H9 (cell line): ENCODE data around the gene CELSR2. TPM values are rescaled to one million over a fixed set of nuclear protein-coding genes. Genes with fewer than 3 reads are reported as not detected.

Experiments
- DNase-seq: peaks from one replicate; pipeline ENCODE4 v3.0.0-alpha.2; 2017
- H2AFZ ChIP-seq: one replicate; pipeline ENCODE4 v1.6.1; 2013; ENCODE audit warnings: mild to moderate bottlenecking, low read length, control low read depth, moderate library complexity
- H2AK5ac ChIP-seq: 2 replicates; pipeline ENCODE4 v1.6.1; 2013; ENCODE audit warnings: low read length, control low read depth, mixed read lengths; ENCODE audit not compliant: insufficient read length
- H2BK120ac ChIP-seq: one replicate; pipeline ENCODE4 v1.6.1; 2013; ENCODE audit warnings: low read depth, mild to moderate bottlenecking, low read length, control low read depth, inconsistent platforms; ENCODE audit not compliant: poor library complexity, severe bottlenecking
- H2BK12ac ChIP-seq: 2 replicates; pipeline ENCODE4 v1.6.1; 2013; ENCODE audit warnings: low read length, control low read depth, mixed read lengths, low read depth; ENCODE audit not compliant: insufficient read length
- H2BK15ac ChIP-seq: 2 replicates; pipeline ENCODE4 v1.6.1; 2013; ENCODE audit warnings: low read depth, low read length, control low read depth
- H2BK20ac ChIP-seq: one replicate; pipeline ENCODE4 v1.6.1; 2013; ENCODE audit warnings: low read depth, mild to moderate bottlenecking, low read length, control low read depth, inconsistent platforms; ENCODE audit not compliant: poor library complexity, severe bottlenecking
- H2BK5ac ChIP-seq: 2 replicates; pipeline ENCODE4 v1.6.1; 2013; ENCODE audit warnings: low read length, control low read depth, mixed read lengths; ENCODE audit not compliant: insufficient read length
- H3K14ac ChIP-seq: 2 replicates; pipeline ENCODE4 v1.6.1; 2013; ENCODE audit warnings: low read length, control low read depth; ENCODE audit not compliant: insufficient read depth
- H3K18ac ChIP-seq: 2 replicates; pipeline ENCODE4 v1.6.1; 2013; ENCODE audit warnings: low read depth, mild to moderate bottlenecking, mixed read lengths, low read length, control low read depth; ENCODE audit not compliant: insufficient read length
- H3K23ac ChIP-seq: 2 replicates; pipeline ENCODE4 v1.6.1; 2013; ENCODE audit warnings: low read length, control low read depth, mixed read lengths, low read depth; ENCODE audit not compliant: insufficient read length
- H3K23me2 ChIP-seq: 2 replicates; pipeline ENCODE4 v1.6.1; 2013; ENCODE audit warnings: low read depth, mild to moderate bottlenecking, mixed read lengths, low read length, control low read depth; ENCODE audit not compliant: insufficient read length, poor library complexity, severe bottlenecking
- H3K27ac ChIP-seq: 2 replicates; pipeline ENCODE4 v1.5.1; 2013; ENCODE audit warnings: low read length, control low read depth, mixed read lengths, low read depth; ENCODE audit not compliant: insufficient read length
- H3K27me3 ChIP-seq: 2 replicates; pipeline ENCODE4 v1.6.1; 2013; ENCODE audit warnings: low read length, control low read depth, inconsistent platforms; ENCODE audit not compliant: insufficient read depth
- H3K4ac ChIP-seq: 2 replicates; pipeline ENCODE4 v1.6.1; 2013; ENCODE audit warnings: low read depth, mild to moderate bottlenecking, control low read depth, inconsistent platforms, low read length, moderate library complexity
- H3K4me1 ChIP-seq: 2 replicates; pipeline ENCODE4 v1.6.1; 2013; ENCODE audit warnings: low read length, control low read depth, inconsistent platforms; ENCODE audit not compliant: insufficient read depth
- H3K4me2 ChIP-seq: 2 replicates; pipeline ENCODE4 v1.6.1; 2013; ENCODE audit warnings: low read length, control low read depth, mixed read lengths; ENCODE audit not compliant: insufficient read length, insufficient read depth
- H3K56ac ChIP-seq: 2 replicates; pipeline ENCODE4 v1.6.1; 2013; ENCODE audit warnings: low read depth, mild to moderate bottlenecking, mixed read lengths, low read length, control low read depth; ENCODE audit not compliant: insufficient read length
- H3K79me1 ChIP-seq: 2 replicates; pipeline ENCODE4 v1.6.1; 2013; ENCODE audit warnings: low read depth, mild to moderate bottlenecking, moderate library complexity, low read length, control low read depth, inconsistent platforms; ENCODE audit not compliant: insufficient read depth, poor library complexity, severe bottlenecking
- H3K79me2 ChIP-seq: 2 replicates; pipeline ENCODE4 v1.6.1; 2013; ENCODE audit warnings: low read length, control low read depth, inconsistent platforms; ENCODE audit not compliant: insufficient read depth
- H3K9ac ChIP-seq: 2 replicates; pipeline ENCODE4 v1.6.1; 2013; ENCODE audit warnings: low read length, control low read depth, mixed read lengths; ENCODE audit not compliant: insufficient read length; ENCODE audit errors: extremely low read depth
- H3K9me3 ChIP-seq: one replicate; pipeline ENCODE4 v1.6.1; 2013; ENCODE audit warnings: low read depth, low read length, inconsistent platforms; ENCODE audit not compliant: control insufficient read depth
- H3T11ph ChIP-seq: one replicate; pipeline ENCODE4 v1.6.1; 2013; ENCODE audit warnings: mild to moderate bottlenecking, low read length, control low read depth, inconsistent platforms
- H4K20me1 ChIP-seq: one replicate; pipeline ENCODE4 v1.6.1; 2013; ENCODE audit not compliant: control insufficient read depth, insufficient read length, insufficient read depth
- H4K5ac ChIP-seq: 2 replicates; pipeline ENCODE4 v1.6.1; 2013; ENCODE audit warnings: low read depth, mild to moderate bottlenecking, mixed read lengths, low read length, control low read depth; ENCODE audit not compliant: insufficient read length
- H4K8ac ChIP-seq: replicated peaks from 2 replicates; pipeline ENCODE4 v1.6.1; 2013; ENCODE audit warnings: low read length, control low read depth, mixed read lengths, low read depth; ENCODE audit not compliant: insufficient read length
- H4K91ac ChIP-seq: 2 replicates; pipeline ENCODE4 v1.6.1; 2013; ENCODE audit warnings: low read depth, mild to moderate bottlenecking, moderate library complexity, mixed read lengths, low read length, control low read depth; ENCODE audit not compliant: insufficient read length
- H3K27ac Mint-ChIP-seq, 3 experiments: 2 replicates in 2 of 3; 3 replicates in 1 of 3; pipeline ENCODE4 v1.8.0; 2020 to 2021; ENCODE audit warnings: mixed read lengths in 3 of 3, mild to moderate bottlenecking in 1 of 3, moderate library complexity in 1 of 3
- H3K27me3 Mint-ChIP-seq: 2 replicates; pipeline ENCODE4 v1.8.0; 2021; ENCODE audit warnings: low read depth, mild to moderate bottlenecking, moderate library complexity, mixed read lengths
- H3K36me3 Mint-ChIP-seq, 3 experiments: 2 replicates in 2 of 3; 3 replicates in 1 of 3; pipeline ENCODE4 v1.8.0; 2020 to 2021; ENCODE audit warnings: low read depth in 3 of 3, mixed read lengths in 3 of 3; ENCODE audit not compliant: insufficient read depth in 1 of 3
- H3K4me1 Mint-ChIP-seq, 2 experiments: 2 replicates each; pipeline ENCODE4 v1.8.0; 2020; ENCODE audit warnings: mixed read lengths in 2 of 2
- H3K4me3 Mint-ChIP-seq, 2 experiments: 2 replicates in 1 of 2; 3 replicates in 1 of 2; pipeline ENCODE4 v1.8.0; 2020 to 2021; ENCODE audit warnings: mild to moderate bottlenecking in 2 of 2, mixed read lengths in 2 of 2, moderate library complexity in 1 of 2
- H3K9me3 Mint-ChIP-seq, 2 experiments: 2 replicates in 1 of 2; 3 replicates in 1 of 2; pipeline ENCODE4 v1.8.0; 2020; ENCODE audit warnings: mild to moderate bottlenecking in 2 of 2, mixed read lengths in 2 of 2, moderate library complexity in 1 of 2
- CTCF ChIP-seq: fragments of 200-600 bp; sonication (generic); conservative IDR thresholded peaks from 3 replicates; pipeline ENCODE4 v1.8.0; 2021; ENCODE audit warnings: antibody characterized with exemption, mild to moderate bottlenecking
- WGBS: extraction: QIAGEN DNeasy Blood & Tissue Kit; methylation state at CpG from one replicate; pipeline ENCODE4 v1.1.7; 2013; ENCODE audit warnings: missing lambda C conversion rate, low lambda C conversion rate, mixed read lengths; ENCODE audit not compliant: insufficient read length; ENCODE audit errors: extremely low coverage; 5-methylcytosine and 5-hydroxymethylcytosine counted together
- total RNA-seq: library from RNA; stranded (reverse); gene quantifications from 2 replicates; pipeline ENCODE4 v1.2.1, GENCODE V29; 2021

The CELSR2 gene
- total RNA-seq, 1 experiment from 2014 or later: 29.2 TPM

- no peak overlapping the region for H3K18ac ChIP-seq
- no peak overlapping the region for H3K4me2 ChIP-seq
- no peaks in the 10 kb centered on the region for H4K20me1 ChIP-seq
- no peak overlapping the region for H3K14ac ChIP-seq
- no peaks in the 10 kb centered on the region for H3K23me2 ChIP-seq
- H3T11ph ChIP-seq: no peak overlapping the region
- no peaks in the 10 kb centered on the region for H3K79me1 ChIP-seq
- H3K4me1 ChIP-seq: peaks cover 12% of the 10 kb centered on the region; the same call in 1 of the 2 replicates
- Mint-ChIP-seq H3K27ac (no peak overlapping the region), H3K27me3 (peaks cover 26% of the 10 kb centered on the region), H3K4me3 (no peak overlapping the region), H3K4me1 (peaks cover 46 to 50% of the 10 kb centered on the region in 2 experiments), H3K36me3 (peaks cover 0 to 8% (median 6%) of the 10 kb centered on the region in 3 experiments; a peak in 4 of 7 replicates), H3K9me3 (no peaks in the 10 kb centered on the region; a peak in 1 of 5 replicates)
- H2BK12ac ChIP-seq: no peak overlapping the region
- H3K56ac ChIP-seq: no peak overlapping the region
- no peaks in the 10 kb centered on the region for H3K27me3 ChIP-seq
- H3K9me3 ChIP-seq: no peaks in the 10 kb centered on the region
- H3K4ac ChIP-seq: no peak overlapping the region
- DNase-seq: no peak
- no peak overlapping the region for H2BK5ac ChIP-seq
- H3K27ac ChIP-seq: no peak overlapping the region
- H2BK15ac ChIP-seq: no peak overlapping the region
- no CpG with 5 or more reads among the region's 5 CpGs for WGBS
- TF ChIP-seq CTCF: no peak
- H4K8ac ChIP-seq: no peak overlapping the region
- no peak overlapping the region for H2BK120ac ChIP-seq
- H3K79me2 ChIP-seq: no peaks in the 10 kb centered on the region
- no peak overlapping the region for H2AK5ac ChIP-seq
- H4K5ac ChIP-seq: no peak overlapping the region
- H2AFZ ChIP-seq: no peak overlapping the region
- H4K91ac ChIP-seq: no peak overlapping the region
- no peak overlapping the region for H2BK20ac ChIP-seq
- H3K9ac ChIP-seq: no peak overlapping the region
- H3K23ac ChIP-seq: no peak overlapping the region
These were observed 6.1 kb upstream of the CELSR2 start for GRCh38 chr1:109243221-109243620.
